HG02938 (cell line): ENCODE data around the gene POLN.
"Not testable (repeated sequence)": the region's sequence is repeated elsewhere in the genome, so short reads cannot be mapped to it uniquely, and the experiment has no call there.

Source experiments
- ATAC-seq: cut with Tn5 transposase; IDR thresholded peaks from one replicate; pipeline ENCODE4 v1.9.1; 2021; ENCODE audit warnings: mild to moderate bottlenecking, moderate library complexity; ENCODE audit not compliant: unreplicated experiment

The POLN gene

GRCh38 chr4:2172161-2172560 lies 69.8 kb downstream of the POLN start:
- ATAC-seq: no peak

- ATAC-seq: no peak
Measured at GRCh38 chr4:2168469-2169319, 73.2 kb downstream of the POLN start.

DNA sequence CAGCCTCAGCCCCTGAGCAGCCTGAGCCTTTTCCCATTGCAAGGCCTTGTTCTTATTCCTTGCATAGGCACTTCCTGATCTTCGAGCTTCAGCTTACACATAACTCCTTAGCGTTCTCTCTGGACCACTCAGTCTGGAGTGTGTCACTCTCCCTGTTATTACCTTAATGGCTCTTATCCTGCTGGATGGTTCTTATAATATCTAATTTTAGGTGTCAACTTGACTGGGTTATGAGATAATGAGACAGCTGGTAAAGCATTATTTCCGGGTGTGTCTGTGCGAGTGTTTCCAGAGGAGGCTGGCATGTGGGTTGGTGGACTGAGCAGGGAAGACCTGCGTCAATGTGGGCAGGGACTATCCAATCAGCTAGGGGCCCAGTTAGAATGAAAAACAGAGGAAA lies 75.7 kb downstream of the POLN start:
- no peak for ATAC-seq

- ATAC-seq: no peak
Measured at GRCh38 chr4:2165391-2165790, 76.5 kb downstream of the POLN start.

DNA sequence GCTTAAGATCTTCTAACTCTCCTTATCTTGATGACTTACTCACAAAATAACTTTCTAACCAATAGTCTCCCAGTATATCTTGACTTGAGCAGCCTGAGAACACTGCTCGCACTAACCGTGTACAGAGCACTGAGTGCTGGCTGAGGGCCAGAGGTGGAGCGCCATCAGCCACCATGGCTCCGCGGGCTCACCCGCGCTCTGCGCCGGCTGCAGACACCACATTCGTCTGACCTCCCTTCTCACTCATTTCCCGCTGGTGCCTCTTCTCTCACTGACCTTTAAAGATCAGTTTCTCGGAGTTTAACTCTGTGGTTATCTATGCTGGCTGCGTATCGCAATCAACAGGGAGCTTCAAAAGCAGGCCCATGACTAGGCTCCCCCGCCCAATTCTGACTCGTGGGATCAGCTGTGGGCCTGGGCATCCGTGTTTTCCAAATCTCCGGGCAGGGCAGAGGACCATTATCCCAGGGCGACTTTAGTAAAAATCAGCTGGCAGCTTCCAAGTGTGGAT lies 78.6 kb downstream of the POLN start:
- ATAC-seq: no peak

DNA sequence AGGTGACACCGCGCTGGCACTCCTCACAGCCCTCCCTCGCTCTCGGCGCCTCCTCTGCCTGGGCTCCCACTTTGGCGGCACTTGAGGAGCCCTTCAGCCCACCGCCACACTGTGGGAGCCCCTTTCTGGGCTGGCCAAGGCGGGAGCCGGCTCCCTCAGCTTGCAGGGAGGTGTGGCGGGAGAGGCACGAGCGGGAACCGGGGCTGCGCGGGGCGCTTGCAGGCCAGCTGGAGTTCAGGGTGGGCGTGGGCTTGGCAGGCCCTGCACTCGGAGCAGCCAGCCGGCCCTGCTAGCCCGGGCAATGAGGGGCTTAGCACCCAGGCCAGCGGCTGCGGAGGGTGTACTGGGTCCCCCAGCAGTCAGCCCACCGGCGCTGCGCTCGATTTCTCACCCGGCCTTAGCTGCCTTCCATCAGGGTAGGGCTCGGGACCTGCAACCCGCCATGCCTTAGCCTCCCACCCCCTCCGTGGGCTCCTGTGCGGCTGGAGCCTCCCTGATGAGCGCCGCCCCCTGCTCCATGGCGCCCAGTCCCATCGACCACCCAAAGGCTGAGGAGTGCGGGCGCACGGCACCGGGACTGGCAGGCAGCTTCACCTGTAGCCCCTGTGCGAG lies 80.7 kb downstream of the POLN start:
- ATAC-seq: not testable (repeated sequence)

DNA sequence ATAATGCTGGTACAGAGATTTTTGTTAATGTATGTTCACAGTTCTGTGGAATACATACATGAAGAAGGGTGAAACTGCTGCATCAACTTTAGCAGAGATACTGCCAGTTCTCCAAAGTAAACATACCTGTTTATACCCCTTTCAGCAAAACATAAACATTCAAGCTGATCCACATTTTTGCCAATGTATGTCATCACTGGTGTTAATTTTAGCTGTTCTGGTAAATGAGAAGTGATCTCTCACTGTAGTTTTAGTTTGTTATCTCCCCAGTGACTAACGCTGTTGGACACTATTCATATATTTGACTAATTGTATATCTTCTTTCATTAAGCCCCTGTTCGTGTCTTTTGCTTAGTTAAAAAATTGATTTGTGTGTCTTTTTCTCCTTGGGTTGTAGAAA lies 82.0 kb downstream of the POLN start:
- ATAC-seq: no peak

DNA sequence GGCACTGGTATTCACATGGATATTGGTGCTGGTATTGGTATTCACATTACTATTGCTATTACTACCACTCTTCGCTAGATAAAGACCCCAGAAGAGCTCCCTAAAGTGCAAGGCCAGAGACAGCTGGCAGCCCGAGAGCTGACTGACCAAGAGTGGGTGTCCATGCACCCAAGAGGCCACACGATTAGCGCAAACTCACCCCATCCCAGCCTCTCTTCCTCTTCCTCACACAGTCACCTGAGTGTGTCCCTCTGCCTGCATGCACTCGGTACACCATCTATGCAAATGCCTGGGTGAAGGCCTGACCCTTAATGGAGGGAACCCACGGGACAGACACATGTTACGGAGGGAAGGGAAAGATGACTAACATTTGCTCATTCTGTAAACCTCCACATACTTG lies 86.7 kb downstream of the POLN start:
- no peak for ATAC-seq

GRCh38 chr4:2154215-2154740 lies 87.6 kb downstream of the POLN start:
- ATAC-seq: no peak

DNA sequence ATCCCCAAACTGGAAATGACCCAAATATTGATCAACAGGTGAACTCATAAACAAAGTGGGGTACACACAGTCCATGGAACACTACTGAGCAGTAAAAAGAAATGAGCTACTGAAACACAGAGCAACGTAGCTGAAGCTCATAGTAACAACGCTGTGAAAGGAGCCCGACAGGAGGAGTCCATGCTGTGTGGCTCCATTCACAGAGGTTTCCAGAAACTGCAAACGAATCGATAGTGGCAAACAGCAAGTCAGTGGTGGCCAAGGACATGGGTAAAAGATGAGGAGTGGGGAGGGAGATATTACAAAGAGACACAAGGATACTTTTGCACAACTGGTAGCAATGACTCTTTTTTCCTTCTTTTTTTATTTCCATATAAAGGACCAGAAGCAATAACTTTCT lies 90.4 kb downstream of the POLN start:
- ATAC-seq: no peak

- ATAC-seq: no peak
Measured at GRCh38 chr4:2150076-2150475, 91.8 kb downstream of the POLN start.

GRCh38 chr4:2142630-2143427 lies 99.1 kb downstream of the POLN start:
- ATAC-seq: no peak

DNA sequence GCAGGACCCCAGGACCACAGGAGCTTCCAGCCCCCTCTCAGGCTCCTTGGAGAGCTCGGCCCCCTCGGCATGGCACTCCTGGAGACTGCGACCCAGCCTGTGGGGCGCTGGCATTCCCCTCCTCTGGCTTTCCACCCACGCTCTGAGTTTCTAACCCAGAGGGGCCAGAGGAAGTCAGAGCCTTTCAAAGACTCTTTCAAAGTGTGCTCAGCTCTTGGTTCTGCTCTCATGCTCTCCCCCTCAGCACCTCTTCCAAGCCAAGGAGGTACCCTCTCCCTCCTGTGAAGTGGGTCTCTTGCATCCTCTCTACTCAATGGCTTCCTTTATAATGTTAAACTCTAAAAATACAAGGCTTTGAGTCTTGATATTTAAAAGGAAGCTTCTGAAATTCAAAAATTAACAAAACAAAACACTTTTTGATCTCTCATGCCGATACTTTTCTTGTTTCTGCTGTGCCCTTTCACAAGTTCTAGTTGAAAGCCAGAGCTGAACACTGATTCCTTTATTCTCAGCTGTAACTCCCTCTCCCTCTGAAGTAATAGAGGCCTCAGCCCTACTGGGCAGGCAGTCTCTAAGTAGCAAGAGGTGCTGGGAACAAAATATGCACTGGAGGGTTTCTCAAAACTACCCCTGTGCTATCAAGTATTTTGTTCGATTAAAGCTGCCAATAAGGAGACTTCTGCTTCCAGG lies 100.0 kb downstream of the POLN start:
- ATAC-seq: no peak

DNA sequence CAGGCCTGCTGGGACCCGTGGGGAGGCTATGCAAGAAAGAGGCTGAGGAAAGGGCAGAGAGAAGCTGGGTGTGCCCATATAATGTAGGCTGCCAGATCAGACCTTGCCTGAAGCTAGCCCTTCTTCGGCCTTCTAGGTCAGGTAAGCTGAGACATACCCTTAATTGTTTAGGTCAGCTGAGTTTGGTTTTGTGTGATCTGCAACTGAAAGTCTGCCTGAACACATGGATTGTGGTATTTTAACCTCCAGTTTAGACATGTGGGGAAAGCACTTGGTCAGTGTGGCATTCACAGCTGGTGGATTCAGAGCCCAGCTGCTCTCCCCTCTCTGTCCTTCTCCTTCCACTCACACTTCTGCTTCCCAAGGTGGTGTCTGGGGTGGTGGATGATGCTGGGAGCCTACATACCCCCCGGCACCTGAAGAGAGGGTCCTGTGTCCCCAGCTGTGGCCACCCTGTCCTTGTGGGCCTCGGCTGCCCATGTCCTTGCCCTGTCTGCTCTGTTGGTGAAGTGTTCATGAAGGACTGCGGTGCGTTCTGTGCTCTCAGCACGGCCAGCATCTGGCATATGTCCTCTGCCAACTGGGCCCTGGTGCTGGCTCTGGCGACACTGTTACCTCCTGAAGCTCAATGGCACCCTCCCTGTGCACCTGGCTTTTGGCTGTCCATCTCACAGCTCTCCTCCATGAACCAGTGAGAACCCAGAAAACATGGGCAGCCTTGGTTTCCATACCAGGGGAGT lies 100.7 kb downstream of the POLN start:
- no peak for ATAC-seq

DNA sequence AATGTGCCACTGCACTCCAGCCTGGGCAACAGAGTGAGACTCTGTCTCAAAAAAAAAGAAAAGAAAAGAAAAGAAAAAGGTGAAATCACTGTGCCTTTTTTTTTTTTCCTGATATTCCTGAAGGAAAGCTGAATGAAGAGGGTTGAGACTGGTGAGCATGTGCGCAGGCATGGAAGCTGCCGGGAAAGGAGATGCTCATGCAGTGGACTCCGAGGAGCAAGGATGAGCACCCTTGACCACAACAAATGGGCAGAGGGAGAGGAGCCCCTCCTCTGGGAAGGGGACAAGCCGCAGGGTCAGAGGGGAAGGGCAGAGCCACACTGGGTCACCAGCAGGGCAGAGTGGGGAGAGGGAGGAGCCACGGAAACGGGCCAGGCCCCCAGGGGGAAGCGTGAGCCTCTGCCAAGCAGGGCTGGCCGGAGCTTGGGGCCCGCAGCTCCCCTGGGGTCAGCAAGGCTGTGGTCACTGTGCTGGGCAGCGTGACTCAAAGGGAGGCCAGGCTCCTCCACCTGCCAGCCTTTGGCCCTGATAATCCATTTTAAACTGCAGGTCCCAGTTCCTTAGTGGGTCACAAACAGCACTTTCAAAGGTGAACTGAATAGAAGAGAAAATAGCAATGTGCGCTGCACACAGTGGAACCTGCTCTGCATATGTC lies 102.9 kb downstream of the POLN start:
- no peak for ATAC-seq

GRCh38 chr4:2136726-2137125 lies 105.2 kb downstream of the POLN start:
- no peak for ATAC-seq

DNA sequence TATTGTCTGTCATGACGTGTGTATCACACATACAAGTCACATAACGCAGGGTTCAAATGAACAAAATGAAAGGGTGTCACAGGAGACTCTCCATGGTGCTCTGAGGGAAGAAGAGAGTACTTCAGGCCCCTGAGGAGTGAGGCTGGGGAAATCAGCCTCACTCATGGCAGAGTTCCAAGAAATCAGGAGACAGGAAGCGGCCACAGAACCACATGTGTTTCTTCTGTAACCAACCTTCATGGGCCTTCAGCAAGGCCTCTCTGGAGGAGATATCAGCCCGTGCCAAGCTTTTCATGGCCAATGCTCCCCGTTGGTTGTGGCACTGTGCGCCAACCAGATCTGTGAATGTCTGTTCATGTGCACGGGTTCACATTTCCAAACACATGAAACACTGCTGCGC lies 106.8 kb downstream of the POLN start:
- ATAC-seq: no peak

- ATAC-seq: no peak
Measured at GRCh38 chr4:2132438-2132837, 109.5 kb downstream of the POLN start.

DNA sequence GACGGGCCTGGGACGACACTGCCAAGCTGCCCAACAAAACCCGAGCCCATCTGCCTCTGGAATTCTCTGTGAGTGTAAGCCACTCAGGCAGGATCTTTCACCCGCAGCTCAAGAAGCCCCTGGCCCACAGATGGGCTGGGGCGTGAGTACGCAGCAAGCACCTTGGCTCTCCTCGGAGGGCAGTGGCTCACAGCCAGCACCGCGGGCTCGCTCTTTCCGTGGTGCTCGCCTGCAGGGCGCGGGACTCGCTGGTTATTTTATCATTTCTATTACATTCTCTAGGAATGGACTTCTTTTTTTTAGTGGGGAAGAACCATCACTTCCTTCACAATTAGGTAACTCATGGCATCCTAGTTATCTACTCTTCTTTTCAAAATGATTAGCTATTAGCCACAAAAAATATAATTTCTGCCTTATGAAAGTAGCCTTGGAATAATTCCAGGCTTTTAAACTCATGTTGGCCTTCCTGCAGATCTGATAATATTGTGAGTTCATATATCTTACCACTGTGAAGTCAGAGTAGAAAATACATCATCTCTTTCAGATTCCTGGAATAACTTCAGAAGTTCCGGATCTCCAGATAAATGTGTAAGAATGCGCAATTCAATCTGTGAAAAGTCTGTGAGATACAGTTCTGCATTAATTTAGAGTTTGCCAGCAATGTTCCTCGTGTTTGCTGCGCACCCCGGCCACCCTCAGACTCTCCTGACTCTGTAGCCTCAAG lies 114.2 kb downstream of the POLN start:
- ATAC-seq: no peak
